CD4-positive, alpha-beta T cell treated with Interleukin-15 for 4 hours (primary cell): Measurements from ENCODE around the gene PROS1.
"Not testable (repeated sequence)": the region's sequence is repeated elsewhere in the genome, so short reads cannot be mapped to it uniquely, and the experiment has no call there.

Source experiments
- DNase-seq: peaks from one replicate; pipeline ENCODE4 v3.0.0-alpha.2; 2020; ENCODE audit warnings: low spot score

PROS1 gene

GRCh38 chr3:93969443-93969842, 4.3 kb downstream of the PROS1 start:
- no peak for DNase-seq

GRCh38 chr3:93965106-93965505, 8.6 kb downstream of the PROS1 start:
- DNase-seq, result not testable (repeated sequence)

- no peak for DNase-seq
These were observed 10.9 kb downstream of the PROS1 start for GRCh38 chr3:93962798-93963197.

- no peak for DNase-seq
These were observed 12.2 kb downstream of the PROS1 start for GRCh38 chr3:93961489-93961888.

GRCh38 chr3:93961026-93961425, 12.7 kb downstream of the PROS1 start:
- no peak for DNase-seq

- DNase-seq, result not testable (repeated sequence)
These were observed 23.7 kb downstream of the PROS1 start for GRCh38 chr3:93949958-93950357.

- DNase-seq, result not testable (repeated sequence)
These were observed 36.2 kb downstream of the PROS1 start for GRCh38 chr3:93937485-93937884.

- no peak for DNase-seq
These were observed 37.1 kb downstream of the PROS1 start for GRCh38 chr3:93936549-93936948.

GRCh38 chr3:93934366-93935046, 39.2 kb downstream of the PROS1 start:
- DNase-seq, result no peak

GRCh38 chr3:93931597-93932229, 42.0 kb downstream of the PROS1 start:
- no peak for DNase-seq

- DNase-seq, result no peak
These were observed 43.7 kb downstream of the PROS1 start for GRCh38 chr3:93930041-93930440.

- DNase-seq, result no peak
These were observed 46.9 kb downstream of the PROS1 start for GRCh38 chr3:93926789-93927188.

GRCh38 chr3:93924491-93924890, 49.2 kb downstream of the PROS1 start:
- DNase-seq, result no peak

- no peak for DNase-seq
These were observed 50.7 kb downstream of the PROS1 start for GRCh38 chr3:93923006-93923405.

GRCh38 chr3:93917546-93918029, 56.1 kb downstream of the PROS1 start:
- not testable (repeated sequence) for DNase-seq

GRCh38 chr3:93913623-93914022, 60.1 kb downstream of the PROS1 start:
- not testable (repeated sequence) for DNase-seq

GRCh38 chr3:93911206-93911605, 62.5 kb downstream of the PROS1 start:
- DNase-seq, result no peak

GRCh38 chr3:93910097-93910496, 63.6 kb downstream of the PROS1 start:
- DNase-seq, result no peak

GRCh38 chr3:93907132-93907531, 66.6 kb downstream of the PROS1 start:
- no peak for DNase-seq

- DNase-seq, result no peak
These were observed 67.5 kb downstream of the PROS1 start for GRCh38 chr3:93906245-93906644.

- DNase-seq, result no peak
These were observed 69.1 kb downstream of the PROS1 start for GRCh38 chr3:93904568-93904967.

- not testable (repeated sequence) for DNase-seq
These were observed 95.3 kb downstream of the PROS1 start for GRCh38 chr3:93878250-93879017.

- not testable (repeated sequence) for DNase-seq
These were observed 96.3 kb downstream of the PROS1 start for GRCh38 chr3:93877427-93877826.
